Epithelial cell of esophagus (primary cell): Measurements from ENCODE around the gene FTL.

Source experiments
- DNase-seq: peaks from one replicate; pipeline ENCODE4 v3.0.0; 2010; ENCODE audit warnings: low read depth
- H3K4me3 ChIP-seq: 2 replicates; pipeline ENCODE4 v1.5.1; 2011; ENCODE audit warnings: mild to moderate bottlenecking, low read length, control low read depth
- TF ChIP-seq, protein P1 (sequence below): IDR thresholded peaks from 2 replicates; pipeline ENCODE4 v1.5.1; 2011; ENCODE audit warnings: low read depth, mild to moderate bottlenecking, low read length, control low read depth, inconsistent platforms; ENCODE audit not compliant: insufficient read depth; ENCODE audit errors: missing control alignments

FTL gene

GRCh38 chr19:48970923-48971395 is 5.8 kb downstream of the FTL start:
- H3K4me3 ChIP-seq: no peak overlapping the region
- DNase-seq: peak; percentile 69
- TF ChIP-seq, protein P1, sequence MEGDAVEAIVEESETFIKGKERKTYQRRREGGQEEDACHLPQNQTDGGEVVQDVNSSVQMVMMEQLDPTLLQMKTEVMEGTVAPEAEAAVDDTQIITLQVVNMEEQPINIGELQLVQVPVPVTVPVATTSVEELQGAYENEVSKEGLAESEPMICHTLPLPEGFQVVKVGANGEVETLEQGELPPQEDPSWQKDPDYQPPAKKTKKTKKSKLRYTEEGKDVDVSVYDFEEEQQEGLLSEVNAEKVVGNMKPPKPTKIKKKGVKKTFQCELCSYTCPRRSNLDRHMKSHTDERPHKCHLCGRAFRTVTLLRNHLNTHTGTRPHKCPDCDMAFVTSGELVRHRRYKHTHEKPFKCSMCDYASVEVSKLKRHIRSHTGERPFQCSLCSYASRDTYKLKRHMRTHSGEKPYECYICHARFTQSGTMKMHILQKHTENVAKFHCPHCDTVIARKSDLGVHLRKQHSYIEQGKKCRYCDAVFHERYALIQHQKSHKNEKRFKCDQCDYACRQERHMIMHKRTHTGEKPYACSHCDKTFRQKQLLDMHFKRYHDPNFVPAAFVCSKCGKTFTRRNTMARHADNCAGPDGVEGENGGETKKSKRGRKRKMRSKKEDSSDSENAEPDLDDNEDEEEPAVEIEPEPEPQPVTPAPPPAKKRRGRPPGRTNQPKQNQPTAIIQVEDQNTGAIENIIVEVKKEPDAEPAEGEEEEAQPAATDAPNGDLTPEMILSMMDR: peak; percentile 89

DNA sequence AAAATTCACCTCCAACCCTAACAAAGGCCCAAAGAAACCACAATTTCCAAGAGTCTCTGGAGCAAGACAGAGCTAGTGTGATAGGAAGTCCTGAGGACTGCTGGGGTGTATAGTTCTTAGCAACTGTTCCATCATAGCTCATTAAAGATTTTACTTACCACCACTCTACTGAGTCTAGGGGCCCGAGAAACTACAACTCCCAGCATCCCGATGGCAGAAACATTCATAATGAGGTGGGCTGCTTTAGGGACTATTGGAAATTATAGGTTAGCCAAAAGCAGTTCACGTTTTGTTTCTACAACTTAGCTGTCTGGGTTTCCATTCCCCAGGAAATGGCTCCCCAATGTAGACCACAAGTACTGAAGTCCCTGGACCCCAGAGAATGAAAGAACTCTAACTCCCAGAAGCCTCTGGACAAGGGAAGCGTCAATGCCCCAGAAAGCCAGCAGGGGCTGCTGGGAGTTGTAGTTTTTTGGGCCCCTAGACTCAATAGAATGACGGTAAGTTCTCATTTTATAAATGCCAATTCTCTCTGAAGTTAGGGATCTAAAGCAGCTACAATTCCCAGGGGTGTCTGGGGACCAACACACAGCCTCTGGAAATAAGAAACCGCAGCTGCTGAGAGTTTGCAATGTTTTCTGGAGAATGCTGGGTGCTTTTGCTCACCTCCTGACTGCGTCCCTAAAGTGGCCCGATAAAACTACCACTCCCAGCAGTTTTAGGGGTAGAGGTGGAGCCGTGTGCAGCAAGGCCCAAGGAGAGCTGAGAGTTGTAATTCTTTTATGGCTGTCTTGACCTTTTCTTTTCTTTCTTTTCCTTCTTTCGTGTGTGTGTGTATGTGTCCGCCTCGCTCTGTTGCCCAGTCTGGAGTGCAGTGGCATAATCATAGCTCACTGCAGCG is 11.1 kb downstream of the FTL start:
- no peak for DNase-seq

GRCh38 chr19:48977061-48977460 is 12.0 kb downstream of the FTL start:
- H3K4me3 ChIP-seq: no peak overlapping the region
- no peak for DNase-seq
- TF ChIP-seq, protein P1: no peak

More for the DNA sequence above, 11.1 kb downstream of the FTL start:
- H3K4me3 ChIP-seq: no peak overlapping the region
- TF ChIP-seq, protein P1: no peak

DNA sequence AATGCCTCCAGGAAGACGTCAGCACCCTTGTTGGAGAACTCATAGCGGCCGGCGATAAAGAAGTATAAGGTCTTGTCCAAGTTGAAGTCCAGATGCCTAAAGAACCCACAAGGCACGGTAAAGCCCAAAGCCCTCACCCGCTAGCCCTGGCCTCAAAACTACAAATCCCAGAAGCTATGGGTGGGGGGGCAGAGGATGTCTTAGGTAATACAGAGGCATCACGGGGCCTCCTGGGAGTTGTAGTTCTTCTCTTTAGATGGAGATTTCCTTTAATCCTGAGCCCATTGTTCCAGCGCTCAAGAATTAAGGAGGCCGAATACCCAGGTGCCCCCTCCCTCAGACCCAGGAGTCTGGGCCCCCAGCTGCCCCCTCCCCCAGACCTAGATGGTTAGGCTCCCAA is 17.2 kb downstream of the FTL start:
- no peak overlapping the region for H3K4me3 ChIP-seq
- TF ChIP-seq, protein P1: no peak
- DNase-seq: no peak

DNA sequence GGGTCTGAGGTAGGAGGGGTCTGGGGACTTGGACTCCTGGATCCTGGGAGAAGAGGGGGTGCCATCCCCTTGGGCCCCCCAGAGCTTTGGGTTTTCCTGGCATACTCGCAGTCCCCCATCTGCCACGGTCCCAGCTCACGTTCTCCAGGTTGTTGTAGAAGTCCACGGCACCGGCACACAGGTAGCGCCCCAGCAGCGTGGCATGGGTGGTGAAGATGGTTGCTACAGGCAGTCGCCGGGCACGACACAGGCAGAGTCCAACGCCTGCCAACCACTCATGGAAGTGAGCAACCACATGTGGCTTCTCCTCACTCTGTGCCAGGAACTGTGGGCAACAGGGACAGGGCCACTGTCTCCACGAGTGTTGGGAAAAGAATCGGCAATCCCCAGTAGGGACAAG is 20.6 kb downstream of the FTL start:
- H3K4me3 ChIP-seq: no peak overlapping the region
- DNase-seq: no peak
- TF ChIP-seq, protein P1: no peak

GRCh38 chr19:48986211-48986610 is 21.1 kb downstream of the FTL start:
- TF ChIP-seq, protein P1: no peak
- no peak overlapping the region for H3K4me3 ChIP-seq
- no peak for DNase-seq
